GM12878 (cell line): ENCODE data around the gene GPR34. TPM values are rescaled to one million over a fixed set of nuclear protein-coding genes. Genes with fewer than 3 reads are reported as not detected.
"Not testable (repeated sequence)": the region's sequence is repeated elsewhere in the genome, so short reads cannot be mapped to it uniquely, and the experiment has no call there.

ENCODE experiments used
- ATAC-seq: fragments of 200-7000 bp; cut with Tn5 transposase; 3 replicates; pipeline ENCODE4 v1.9.1; 2020; ENCODE audit warnings: mild to moderate bottlenecking, moderate library complexity
- BruUV-seq: library from RNA; stranded (reverse); fragments of 400-500 nt; replicated peaks from 2 replicates; lab custom pipeline; 2021; lab: Mats Ljungman, UMichigan
- CTCF ChIA-PET: fragments of 300-600 bp; sonication (Branson Sonifier 250); formaldehyde crosslinking; extraction: SDS; loops from one replicate; lab custom pipeline; 2021; ENCODE audit warnings: inconsistent platforms; lab: Yijun Ruan, JAX
- POLR2A ChIA-PET: fragments of 350-600 bp; formaldehyde crosslinking; extraction: SDS; loops from one replicate; lab custom pipeline; 2021; ENCODE audit warnings: inconsistent platforms; lab: Charles Lee
- RAD21 ChIA-PET: fragments of 300-600 bp; sonication (Branson Sonifier 250); formaldehyde crosslinking; loops from one replicate; lab custom pipeline; 2023; ENCODE audit warnings: antibody characterized with exemption; ENCODE audit not compliant: unreplicated experiment; lab: Charles Lee
- SMC1A ChIA-PET: fragments of 300-600 bp; sonication (Branson Sonifier 250); formaldehyde crosslinking; loops from one replicate; lab custom pipeline; 2023; ENCODE audit not compliant: unreplicated experiment, uncharacterized antibody; lab: Charles Lee
- DNase-seq: peaks from one replicate; pipeline ENCODE4 v3.0.0-alpha.2; 2011; ENCODE audit warnings: low read depth, low spot score
- FAIRE-seq: peaks from 3 replicates; lab custom pipeline; 2011; peaks lifted over from hg19 to GRCh38; lab: Jason Lieb, UNC
- H2AFZ ChIP-seq: 2 replicates; pipeline ENCODE4 v1.6.0; 2011; ENCODE audit warnings: low read depth, low read length, control low read depth; ENCODE audit not compliant: control insufficient read depth
- H3K27ac ChIP-seq: 2 replicates; pipeline ENCODE4 v1.5.1; 2011; ENCODE audit warnings: control low read depth; ENCODE audit not compliant: control insufficient read depth, insufficient read depth
- H3K27me3 ChIP-seq, 2 experiments: replicated peaks in 1 of 2; 2 replicates each; pipeline versions ENCODE4 v1.6.0 to v1.6.1; 2011; ENCODE audit warnings: low read length in 1 of 2; ENCODE audit not compliant: control insufficient read depth in 2 of 2, insufficient read depth in 2 of 2
- H3K36me3 ChIP-seq, 2 experiments: 2 replicates each; pipeline ENCODE4 v1.5.1; 2011; ENCODE audit warnings: low read length in 1 of 2; ENCODE audit not compliant: control insufficient read depth in 2 of 2, insufficient read depth in 2 of 2
- H3K4me1 ChIP-seq: 2 replicates; pipeline ENCODE4 v1.6.1; 2011; ENCODE audit warnings: mild to moderate bottlenecking, low read length, moderate library complexity, mixed read lengths; ENCODE audit not compliant: control insufficient read depth, insufficient read depth
- H3K4me2 ChIP-seq: 2 replicates; pipeline ENCODE4 v1.6.0; 2011; ENCODE audit warnings: control low read depth; ENCODE audit not compliant: control insufficient read depth, insufficient read depth
- H3K4me3 ChIP-seq: fragments of 200-600 bp; sonication (generic); 2 replicates; pipeline ENCODE4 v1.5.1; 2016
- H3K79me2 ChIP-seq: 2 replicates; pipeline ENCODE4 v1.6.0; 2011; ENCODE audit warnings: low read length; ENCODE audit not compliant: control insufficient read depth, insufficient read depth
- H3K9ac ChIP-seq: 2 replicates; pipeline ENCODE4 v1.8.0; 2011; ENCODE audit warnings: low read length, control low read depth, mixed read lengths; ENCODE audit not compliant: control insufficient read depth, insufficient read depth
- H3K9me3 ChIP-seq: replicated peaks from 3 replicates; pipeline ENCODE4 v1.5.1; 2011; ENCODE audit warnings: mild to moderate bottlenecking, low read length; ENCODE audit not compliant: control insufficient read depth, insufficient read depth
- H4K20me1 ChIP-seq: 2 replicates; pipeline ENCODE4 v1.6.0; 2011; ENCODE audit not compliant: control insufficient read depth, insufficient read depth
- CREB1 ChIP-seq: IDR thresholded peaks from 2 replicates; pipeline ENCODE4 v1.6.1; 2012; ENCODE audit warnings: low read depth, mild to moderate bottlenecking, inconsistent platforms
- HSF1 ChIP-seq: fragments of 150-350 bp; IDR thresholded peaks from 2 replicates; pipeline ENCODE4 v1.6.1; 2014; ENCODE audit warnings: mild to moderate bottlenecking, low read depth, low read length
- MYC ChIP-seq: IDR thresholded peaks from 2 replicates; pipeline ENCODE4 v1.6.1; 2011; ENCODE audit warnings: mild to moderate bottlenecking, low read length, moderate library complexity, inconsistent platforms; ENCODE audit not compliant: insufficient read depth, insufficient replicate concordance, insufficient read length, severe bottlenecking
- RELA ChIP-seq: fragments of 450-650 bp; IDR thresholded peaks from 2 replicates; pipeline ENCODE4 v1.8.0; 2014; ENCODE audit warnings: borderline replicate concordance; ENCODE audit not compliant: partially characterized antibody
- RUNX3 ChIP-seq: IDR thresholded peaks from 2 replicates; pipeline ENCODE4 v1.6.1; 2012; ENCODE audit warnings: low read length, inconsistent platforms
- TBL1XR1 ChIP-seq: IDR thresholded peaks from 2 replicates; pipeline ENCODE4 v1.6.1; 2012; ENCODE audit warnings: low read depth, low read length, improper control_type of control experiment
- ZBTB11 ChIP-seq: fragments of 450-650 bp; formaldehyde crosslinking; IDR thresholded peaks from 2 replicates; pipeline ENCODE4 v1.5.0; 2022; ENCODE audit warnings: mild to moderate bottlenecking, missing genetic modification characterization
- ZNF207 ChIP-seq: fragments of 450-650 bp; IDR thresholded peaks from 2 replicates; pipeline ENCODE4 v1.6.1; 2014; ENCODE audit warnings: antibody characterized with exemption, mild to moderate bottlenecking, borderline replicate concordance
- WGBS: methylation state at CpG from one replicate; pipeline ENCODE4 v1.1.6; 2016; ENCODE audit warnings: low lambda C conversion rate; ENCODE audit not compliant: insufficient replicate concordance, insufficient coverage; ENCODE audit errors: missing lambda C conversion rate; 5-methylcytosine and 5-hydroxymethylcytosine counted together
- in situ Hi-C: fragments of 300-500 bp; cut with MboI; formaldehyde crosslinking; loops from 9 replicates; pipeline ENCODE4 v1.14.3; 2018; ENCODE audit warnings: mixed read lengths
- intact Hi-C: fragments of 100-400 bp; cut with micrococcal nuclease; formaldehyde crosslinking; loops from one replicate; pipeline ENCODE4 v1.14.2; 2022; ENCODE audit not compliant: unreplicated experiment
- polyA plus RNA-seq, 11 experiments: library from polyadenylated mRNA; depleted of rRNA in 4 of 11; unstranded in 6 of 11; stranded (reverse) in 5 of 11; fragments of >200 nt; fragmentation: Nextera tagmentation in 4 of 11; fragmentation: Illumina TruSeq in 1 of 11; extraction: Ambion mirVana in 4 of 11; extraction: Trizol in 1 of 11; gene quantifications; 1 replicate in 1 of 11; 2 replicates in 10 of 11; pipeline versions ENCODE4 v1.2.1 to v1.2.3, GENCODE V29; 2011 to 2016; ENCODE audit warnings: inconsistent platforms in 2 of 11, missing spikeins in 2 of 11, low read depth in 1 of 11
- total RNA-seq, 4 experiments: library from RNA; depleted of rRNA in 3 of 4; stranded (reverse); fragments of >200 nt in 3 of 4; fragmentation: Illumina TruSeq in 1 of 4; extraction: Trizol in 1 of 4; gene quantifications; 2 replicates each; pipeline versions ENCODE4 v1.2.1 to v1.2.3, GENCODE V29; 2013 to 2021

The GPR34 gene
- total and polyA plus RNA-seq, 10 of the 15 experiments (the other 5 are each of a cell fraction or from before 2014, with no cell fraction given), result 0.12 to 0.84 (median 0.28) TPM; not detected in 1

- no peak for TF ChIP-seq HSF1
- TF ChIP-seq TBL1XR1, result no peak
- no peak for TF ChIP-seq CREB1
- TF ChIP-seq RUNX3, result no peak
- no peak for TF ChIP-seq RELA
- TF ChIP-seq ZBTB11, result no peak
- TF ChIP-seq MYC, result no peak
- TF ChIP-seq ZNF207, result no peak
Observed at GRCh38 chrX:41688835-41689234, at the start of gene GPR34 (continued).

GRCh38 chrX:41646201-41646600 is 42.6 kb upstream of the GPR34 start:
- POLR2A ChIA-PET, DNase-seq, H3K4me2 ChIP-seq, BruUV-seq, SMC1A ChIA-PET, intact Hi-C loops, H3K9me3 ChIP-seq, H3K79me2 ChIP-seq, in situ Hi-C loops, CTCF ChIA-PET, H3K36me3 ChIP-seq, H3K27ac ChIP-seq, H3K4me1 ChIP-seq, H4K20me1 ChIP-seq, FAIRE-seq, ATAC-seq, RAD21 ChIA-PET, H2AFZ ChIP-seq, H3K27me3 ChIP-seq, H3K4me3 ChIP-seq, H3K9ac ChIP-seq: not testable (repeated sequence)
- WGBS, result 11% methylated on average over 2 of the region's 2 CpGs
